ENCODE measurements around the gene SMURF1.

The SMURF1 gene

GRCh38 chr7:99042957-99043356 lies 101.0 kb downstream of the SMURF1 start:
- no peak for DNase-seq

- no peak for DNase-seq
These were observed 102.4 kb downstream of the SMURF1 start for GRCh38 chr7:99041526-99041925.

DNA sequence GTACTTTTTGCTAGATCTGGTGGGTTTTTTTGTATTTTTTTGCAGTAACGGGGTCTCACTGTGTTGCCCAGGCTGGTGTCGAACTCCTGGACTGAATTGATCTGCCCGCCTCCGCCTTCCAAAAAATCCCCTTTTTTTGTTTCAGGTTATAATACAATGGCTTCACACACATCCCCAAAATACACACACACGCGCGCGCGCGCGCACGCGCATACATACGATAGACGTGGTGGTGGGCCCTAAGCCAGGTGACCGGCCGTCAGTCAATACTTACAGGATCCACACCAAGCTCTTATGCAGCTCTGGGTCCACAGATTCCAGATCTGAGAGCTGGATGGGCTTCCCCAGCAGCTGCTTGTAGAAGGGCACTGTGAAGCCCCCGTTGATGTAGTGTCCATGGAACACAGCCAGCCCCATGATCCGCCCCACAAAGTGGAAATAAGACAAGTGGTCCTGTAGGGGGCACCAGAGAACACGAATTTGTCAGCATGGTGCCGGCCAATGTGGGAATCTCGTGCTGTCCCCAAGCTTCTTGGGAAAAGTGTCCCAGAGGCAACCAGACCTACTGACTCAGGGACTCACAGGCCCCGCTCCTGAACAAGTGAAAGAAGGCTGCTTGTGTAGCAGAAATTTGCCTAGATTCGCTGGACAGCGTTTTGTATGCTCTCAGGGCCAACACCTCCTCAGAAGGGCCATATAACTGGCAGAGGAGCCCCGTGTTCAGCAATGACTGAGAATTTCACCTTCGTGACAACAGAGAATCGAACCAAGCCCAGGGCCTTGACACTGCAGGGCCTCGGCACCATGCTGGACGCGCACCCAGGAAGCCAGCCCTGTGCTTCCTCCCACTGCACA lies 103.6 kb downstream of the SMURF1 start:
- DNase-seq = no peak

DNA sequence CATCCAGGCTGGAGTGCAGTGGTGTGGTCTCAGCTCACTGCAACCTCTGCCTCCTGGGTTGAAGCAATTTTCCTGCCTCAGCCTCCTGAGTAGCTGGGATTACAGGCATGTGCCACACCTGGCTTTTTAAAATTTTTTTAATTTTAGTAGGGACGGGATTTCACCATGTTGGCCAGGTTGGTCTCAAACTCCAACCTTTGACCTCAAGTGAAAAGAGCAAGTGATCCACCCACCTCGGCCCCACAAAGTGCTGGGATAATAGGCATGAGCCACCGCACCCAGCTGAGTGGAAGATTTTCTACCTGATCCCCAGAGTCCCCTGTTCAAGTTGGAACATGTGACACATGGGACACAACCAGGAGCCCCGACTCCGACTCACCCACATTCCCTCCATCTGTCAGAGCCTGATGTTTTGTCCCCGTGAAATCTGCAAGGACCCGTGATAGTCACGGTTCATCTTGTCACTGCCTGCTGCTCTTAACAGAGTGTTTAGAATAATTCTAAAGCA lies 104.5 kb downstream of the SMURF1 start:
- no peak for DNase-seq

- DNase-seq = no peak
These were observed 105.6 kb downstream of the SMURF1 start for GRCh38 chr7:99038086-99038855.

- DNase-seq = no peak
These were observed 106.5 kb downstream of the SMURF1 start for GRCh38 chr7:99037327-99037940.

DNA sequence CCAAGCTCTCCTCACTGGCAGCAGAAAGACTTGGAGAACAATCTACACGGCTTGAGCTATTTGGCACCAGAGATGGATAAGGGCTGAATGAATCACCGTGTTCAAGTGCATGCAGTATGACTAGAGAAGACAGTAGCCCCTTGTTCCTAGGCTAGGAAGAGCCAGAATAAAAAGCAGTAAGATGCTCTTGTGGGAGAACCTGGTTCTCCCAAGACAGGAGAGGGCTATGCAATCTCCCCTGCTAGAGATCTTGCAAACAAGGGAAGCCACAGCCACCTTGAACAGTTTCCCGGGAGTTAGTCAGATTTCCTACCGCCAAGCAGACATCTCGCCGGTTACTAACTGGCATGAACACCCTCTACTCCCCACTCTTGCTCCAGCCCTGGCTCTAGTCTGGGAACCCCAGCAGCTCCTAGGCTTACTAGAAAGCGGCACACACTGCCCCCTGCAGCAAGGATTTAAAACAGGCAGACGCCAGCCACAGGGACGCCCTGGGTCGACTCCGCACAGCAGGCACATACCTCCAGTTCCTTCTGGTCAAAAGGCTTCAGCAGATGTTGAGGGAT lies 107.3 kb downstream of the SMURF1 start:
- DNase-seq = no peak

DNA sequence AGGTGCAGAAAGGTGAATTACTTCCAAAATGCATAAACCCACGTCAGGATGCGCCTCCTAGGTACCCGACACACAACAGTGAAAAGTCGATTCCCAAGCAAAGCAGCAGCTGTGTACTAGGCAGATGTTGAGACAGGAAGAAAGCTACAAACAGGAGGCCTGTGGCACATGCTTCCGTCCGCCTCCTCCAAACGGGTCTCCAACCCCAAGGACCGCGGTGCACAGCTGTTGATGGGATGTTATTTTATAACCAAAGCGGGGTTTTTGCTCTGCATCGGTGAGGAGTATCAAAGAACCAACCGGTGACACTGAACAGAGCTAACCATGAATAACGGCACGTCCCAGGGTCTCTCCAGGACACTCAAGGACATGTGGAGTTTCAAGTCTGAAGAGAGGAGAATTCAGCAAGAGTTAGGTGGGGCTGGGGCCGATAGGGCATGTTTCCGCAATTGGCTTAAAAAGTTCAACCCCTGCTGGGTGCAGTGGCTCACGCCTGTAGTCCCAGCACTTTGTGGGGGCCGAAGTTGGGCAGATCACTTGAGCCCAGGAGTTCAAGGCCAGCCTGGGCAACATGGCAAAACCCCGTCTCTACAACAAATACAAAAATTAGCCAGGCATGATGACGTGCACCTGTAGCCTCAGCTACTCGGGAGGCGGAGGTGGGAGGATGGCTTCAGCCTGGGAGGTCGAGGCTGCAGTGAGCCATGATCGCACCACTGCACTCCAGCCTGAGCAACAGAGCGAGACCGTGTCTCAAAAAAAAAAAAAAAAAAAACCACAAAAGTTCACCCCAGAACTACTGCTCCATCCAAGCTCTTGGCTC lies 108.0 kb downstream of the SMURF1 start:
- no peak for DNase-seq

- no peak for DNase-seq
These were observed 108.8 kb downstream of the SMURF1 start for GRCh38 chr7:99034932-99035722.

GRCh38 chr7:99033765-99034164 lies 110.1 kb downstream of the SMURF1 start:
- DNase-seq = no peak

- no peak for DNase-seq
These were observed 111.0 kb downstream of the SMURF1 start for GRCh38 chr7:99032928-99033327.

GRCh38 chr7:99031496-99031895 lies 112.4 kb downstream of the SMURF1 start:
- DNase-seq = no peak

DNA sequence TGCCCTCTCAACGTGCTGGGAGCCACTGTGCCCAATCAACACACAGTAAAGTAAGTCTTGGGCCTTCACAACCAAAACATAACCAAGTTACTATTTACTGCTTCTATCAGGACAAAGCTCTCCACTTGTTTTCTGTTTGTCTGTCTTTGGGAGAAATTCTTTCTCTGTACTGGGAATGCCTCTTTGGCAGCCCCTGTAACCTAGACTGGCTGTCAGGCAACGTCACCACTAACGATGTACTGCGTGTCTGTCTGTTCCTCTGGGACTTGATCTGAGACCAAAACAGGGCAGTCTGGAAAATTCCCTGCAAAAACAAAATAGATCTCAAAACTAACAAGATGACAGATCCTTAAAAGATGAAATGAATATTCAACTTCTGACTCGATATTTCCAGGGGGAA lies 113.0 kb downstream of the SMURF1 start:
- DNase-seq = no peak

DNA sequence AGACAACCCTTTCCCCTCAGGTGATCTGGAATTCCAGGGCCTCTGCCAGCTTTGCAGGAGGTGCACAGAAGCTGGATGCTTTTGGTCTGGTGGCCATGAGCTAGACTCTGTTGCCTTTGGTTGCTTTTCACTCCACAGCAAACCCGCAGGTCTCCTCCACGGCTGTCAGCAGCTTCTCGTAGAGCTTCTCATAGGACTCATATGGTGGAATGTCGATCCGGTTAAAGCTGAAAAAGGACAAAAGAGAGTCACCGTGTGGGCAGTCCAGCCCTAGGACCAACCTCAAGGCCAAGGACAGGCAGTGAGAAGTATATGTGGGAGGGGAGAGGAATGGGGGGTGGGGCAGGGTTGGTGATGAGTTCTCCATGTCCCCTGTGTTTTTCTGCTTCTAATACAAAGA lies 113.5 kb downstream of the SMURF1 start:
- no peak for DNase-seq

DNA sequence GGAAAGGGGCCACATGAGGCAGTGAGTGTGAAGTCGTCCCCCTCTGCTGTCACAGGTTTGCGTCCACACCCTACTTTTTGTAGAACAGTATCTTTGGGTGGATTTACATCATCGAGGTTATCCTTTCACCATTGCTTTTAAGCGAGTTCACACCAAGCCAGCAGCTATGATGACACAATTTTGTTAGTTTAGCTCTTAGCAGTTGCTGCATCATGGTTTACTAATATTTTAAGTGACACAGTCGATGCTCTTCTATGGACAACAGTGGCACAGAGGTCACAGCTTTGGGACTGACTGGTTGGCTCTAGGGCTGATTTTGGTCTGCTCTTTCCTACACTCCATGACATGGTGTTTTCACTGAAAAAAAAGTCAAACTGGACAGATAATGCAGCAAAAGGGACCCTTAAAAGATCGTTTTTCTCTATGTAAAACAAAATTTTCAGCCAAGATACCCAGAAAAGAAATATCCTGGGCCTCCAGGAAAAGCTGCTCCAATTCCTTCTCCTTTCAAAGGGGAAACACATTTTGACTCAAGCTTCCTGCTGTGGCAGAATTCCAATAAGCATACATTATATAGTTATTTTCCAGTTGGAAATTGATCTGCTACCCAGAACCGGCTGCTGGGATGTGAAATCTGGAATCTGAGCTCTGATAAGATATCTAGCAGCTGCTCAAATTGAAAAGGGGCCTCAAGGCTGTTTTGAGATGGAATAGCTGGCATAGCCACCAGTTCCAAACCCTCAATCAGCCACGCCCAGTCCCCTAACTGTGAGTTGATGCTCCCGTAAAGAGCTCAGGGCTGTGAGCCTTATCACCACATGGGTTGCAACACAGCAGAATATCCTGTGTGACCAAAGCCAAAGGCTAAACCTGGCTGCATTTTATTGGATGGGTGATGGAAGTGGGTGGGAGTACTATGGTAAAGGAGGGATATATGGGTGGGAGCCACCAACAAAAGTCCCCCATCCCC lies 114.2 kb downstream of the SMURF1 start:
- no peak for DNase-seq

DNA sequence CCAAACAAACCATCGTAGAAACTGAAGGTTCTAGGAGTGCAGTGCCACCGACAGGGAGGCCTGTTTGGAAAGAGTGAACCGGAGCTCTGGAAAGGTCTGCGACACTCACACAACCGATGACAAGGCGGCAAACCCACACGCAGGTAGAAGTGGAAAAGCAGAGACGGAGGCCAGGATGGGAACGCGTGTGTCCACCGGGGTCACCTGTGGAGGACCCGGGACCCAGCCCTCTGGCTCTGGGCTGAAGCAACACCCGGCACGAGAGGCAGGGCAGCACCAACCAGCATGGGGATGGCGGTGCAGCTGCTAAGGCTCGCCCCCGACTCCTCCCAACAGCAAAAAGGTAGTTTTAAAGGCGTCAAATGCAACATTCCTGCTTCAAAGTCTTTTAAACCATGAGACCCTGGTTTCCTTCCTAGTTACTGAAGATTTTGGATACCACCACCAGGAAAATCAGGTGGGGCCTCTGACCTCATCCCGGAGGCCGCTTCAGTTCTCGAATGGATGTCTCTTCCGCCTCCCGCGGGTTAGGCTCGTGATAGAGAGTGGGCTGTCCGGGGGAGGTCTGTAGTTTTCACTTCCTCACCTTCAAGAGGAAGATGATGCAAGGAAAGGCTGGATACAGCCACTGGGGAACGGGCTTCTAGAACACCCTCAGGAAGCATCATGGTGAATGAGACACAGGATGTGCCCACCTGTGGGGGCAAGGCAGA lies 115.5 kb downstream of the SMURF1 start:
- no peak for DNase-seq

DNA sequence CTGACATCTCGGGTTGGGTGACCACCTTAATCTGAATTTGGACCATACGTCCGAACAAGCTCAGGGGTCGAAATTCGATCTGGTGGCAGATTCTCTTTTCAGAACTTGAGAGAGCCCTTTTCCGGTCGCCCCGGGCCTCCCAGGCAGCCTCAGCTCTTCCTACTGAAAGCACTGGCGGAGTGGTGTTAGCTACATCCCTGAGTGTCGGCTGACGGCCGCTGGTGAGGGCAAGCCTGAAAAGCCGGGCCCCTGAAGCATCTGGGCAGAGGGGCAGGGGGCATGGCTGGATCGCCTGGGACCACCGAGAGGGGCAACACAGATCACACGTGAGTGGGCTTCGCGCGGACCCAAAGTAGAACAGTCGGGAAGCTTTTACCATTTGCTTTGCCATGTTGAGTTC lies 116.1 kb downstream of the SMURF1 start:
- DNase-seq = no peak

DNA sequence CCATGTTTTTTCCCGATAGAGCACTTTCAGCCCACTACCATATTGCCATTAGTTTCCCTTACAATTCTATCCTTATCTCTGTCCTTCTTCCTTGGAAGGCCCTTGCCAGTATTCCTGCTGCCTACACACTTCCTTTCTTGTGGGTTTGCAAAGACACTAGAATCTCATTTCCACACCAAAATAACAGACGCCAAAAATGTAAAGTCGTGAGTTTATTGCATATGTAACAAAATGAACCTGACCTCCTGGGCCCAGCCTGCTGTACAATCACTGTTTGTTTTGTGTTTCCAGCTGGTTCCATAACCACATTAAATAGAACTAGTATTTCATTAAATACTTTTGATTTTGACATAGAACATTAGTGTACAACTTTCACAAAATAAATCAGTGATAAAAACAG lies 116.7 kb downstream of the SMURF1 start:
- no peak for DNase-seq

DNA sequence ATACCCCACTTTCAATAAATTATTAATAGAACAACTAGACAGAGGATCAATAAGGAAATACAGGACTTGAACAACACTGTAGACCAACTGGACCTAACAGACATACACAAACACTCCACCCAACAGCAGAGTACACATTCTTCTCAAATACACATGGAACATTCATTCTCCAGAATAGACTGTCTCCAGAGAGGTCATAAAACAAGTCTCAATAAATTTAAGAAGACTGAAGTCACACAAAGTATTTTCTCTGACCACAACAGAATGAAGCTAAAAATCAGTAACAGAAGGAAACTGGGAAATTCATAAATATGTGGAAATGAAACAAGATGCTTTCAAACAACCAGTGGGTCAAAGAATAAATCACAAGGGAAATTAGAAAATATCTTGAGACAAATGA lies 119.8 kb downstream of the SMURF1 start:
- no peak for DNase-seq
